Endothelial cell of umbilical vein (primary cell): Measurements from ENCODE around the gene SEC31A. TPM values are rescaled to one million over a fixed set of nuclear protein-coding genes. Genes with fewer than 3 reads are reported as not detected.

Experiments used
- BruUV-seq: library from RNA; stranded (reverse); fragments of 400-500 nt; replicated peaks from 2 replicates; lab custom pipeline; 2021; lab: Mats Ljungman, UMichigan
- CTCF ChIA-PET: fragments of 300-600, 350-600 bp; sonication (Branson Sonifier 250); formaldehyde crosslinking; loops from one replicate; lab custom pipeline; 2021; ENCODE audit warnings: antibody characterized with exemption, inconsistent platforms; lab: Charles Lee
- POLR2A ChIA-PET: fragments of 300-600, 350-600 bp; sonication (Branson Sonifier 250); formaldehyde crosslinking; loops from one replicate; lab custom pipeline; 2021; ENCODE audit warnings: antibody characterized with exemption, inconsistent platforms; lab: Charles Lee
- DNase-seq: peaks from one replicate; pipeline ENCODE4 v3.0.0-alpha.2; 2011; ENCODE audit warnings: low read depth, low spot score
- FAIRE-seq: peaks from 2 replicates; lab custom pipeline; 2011; peaks lifted over from hg19 to GRCh38; lab: Jason Lieb, UNC
- H2AFZ ChIP-seq: 2 replicates; pipeline ENCODE4 v1.6.0; 2012; ENCODE audit warnings: low read depth, low read length, control low read depth, inconsistent platforms
- H3K27ac ChIP-seq: 2 replicates; pipeline ENCODE4 v1.5.1; 2011; ENCODE audit warnings: low read depth, mild to moderate bottlenecking, control low read depth, low read length, moderate library complexity; ENCODE audit not compliant: insufficient read depth
- H3K27me3 ChIP-seq, 2 experiments: 2 replicates each; pipeline versions ENCODE4 v1.6.0 to v1.6.1; 2011; ENCODE audit warnings: low read length in 2 of 2, mixed read lengths in 1 of 2; ENCODE audit not compliant: control insufficient read depth in 2 of 2, insufficient read depth in 2 of 2
- H3K36me3 ChIP-seq, 2 experiments: 2 replicates in 1 of 2; 3 replicates in 1 of 2; pipeline ENCODE4 v1.5.1; 2011; ENCODE audit warnings: low read length in 2 of 2, mild to moderate bottlenecking in 1 of 2, moderate library complexity in 1 of 2; ENCODE audit not compliant: control insufficient read depth in 2 of 2, insufficient read depth in 2 of 2; ENCODE audit errors: extremely low read depth in 1 of 2
- H3K4me1 ChIP-seq: 3 replicates; pipeline ENCODE4 v1.5.1; 2011; ENCODE audit warnings: mild to moderate bottlenecking, low read length; ENCODE audit not compliant: control insufficient read depth, insufficient read depth; ENCODE audit errors: extremely low read depth
- H3K4me2 ChIP-seq: 2 replicates; pipeline ENCODE4 v1.6.1; 2011; ENCODE audit warnings: low read length, control low read depth, mixed read lengths; ENCODE audit not compliant: insufficient read depth
- H3K4me3 ChIP-seq, 3 experiments: fragments of 200-600 bp in 1 of 3; sonication (generic), shearing (Covaris generic) in 1 of 3; replicated peaks in 1 of 3; 2 replicates each; pipeline ENCODE4 v1.5.1; 2011 to 2016; ENCODE audit warnings: control low read depth in 3 of 3, low read length in 3 of 3, mild to moderate bottlenecking in 2 of 3, inconsistent platforms in 1 of 3, low read depth in 1 of 3, moderate library complexity in 1 of 3; ENCODE audit not compliant: insufficient read depth in 1 of 3
- H3K79me2 ChIP-seq: 2 replicates; pipeline ENCODE4 v1.6.0; 2012; ENCODE audit warnings: low read length, inconsistent platforms; ENCODE audit not compliant: control insufficient read depth, insufficient read depth
- H3K9ac ChIP-seq: replicated peaks from 2 replicates; pipeline ENCODE3; 2011; ENCODE audit warnings: low read length, control low read depth; ENCODE audit not compliant: insufficient read depth; ENCODE audit errors: extremely low read depth
- H3K9me1 ChIP-seq: replicated peaks from 3 replicates; pipeline ENCODE4 v1.6.0; 2011; ENCODE audit warnings: mild to moderate bottlenecking, low read length; ENCODE audit not compliant: control insufficient read depth, insufficient read depth; ENCODE audit errors: extremely low read depth
- H3K9me3 ChIP-seq: replicated peaks from 2 replicates; pipeline ENCODE4 v1.5.1; 2012; ENCODE audit warnings: low read length, inconsistent platforms; ENCODE audit not compliant: control insufficient read depth, insufficient read depth
- H4K20me1 ChIP-seq: replicated peaks from 2 replicates; pipeline ENCODE3; 2011; ENCODE audit warnings: mild to moderate bottlenecking, low read length; ENCODE audit not compliant: control insufficient read depth, insufficient read depth; ENCODE audit errors: extremely low read depth
- CTCF ChIP-seq, 2 donors: IDR thresholded peaks; 1 replicate in 1 of 2; 2 replicates in 1 of 2; pipeline ENCODE4 v1.5.1; 2011; ENCODE audit warnings: low read length in 2 of 2, mild to moderate bottlenecking in 2 of 2, moderate library complexity in 2 of 2, control low read depth in 1 of 2, inconsistent platforms in 1 of 2, low read depth in 1 of 2; ENCODE audit not compliant: insufficient read depth in 1 of 2; ENCODE audit errors: extremely low read depth in 1 of 2
- EZH2 ChIP-seq: IDR thresholded peaks from 2 replicates; pipeline ENCODE4 v1.6.1; 2012; ENCODE audit warnings: borderline replicate concordance, low read depth, mild to moderate bottlenecking, moderate library complexity, low read length, inconsistent platforms; ENCODE audit not compliant: severe bottlenecking
- FOS ChIP-seq: IDR thresholded peaks from 2 replicates; pipeline ENCODE4 v1.6.1; 2011; ENCODE audit warnings: mild to moderate bottlenecking, low read length, moderate library complexity, borderline replicate concordance; ENCODE audit not compliant: insufficient read depth
- GATA2 ChIP-seq: IDR thresholded peaks from 2 replicates; pipeline ENCODE4 v1.7.0; 2011; ENCODE audit warnings: low read depth, mild to moderate bottlenecking, moderate library complexity, mixed read lengths, low read length; ENCODE audit not compliant: insufficient read length, insufficient read depth
- JUN ChIP-seq: IDR thresholded peaks from 2 replicates; pipeline ENCODE4 v1.6.1; 2011; ENCODE audit warnings: borderline replicate concordance, low read depth; ENCODE audit not compliant: insufficient read length, insufficient read depth
- MAX ChIP-seq: IDR thresholded peaks from 2 replicates; pipeline ENCODE4 v1.6.1; 2011; ENCODE audit not compliant: insufficient read depth, insufficient read length
- MYC ChIP-seq: IDR thresholded peaks from one replicate; pipeline ENCODE4 v1.6.1; 2011; ENCODE audit warnings: mild to moderate bottlenecking, low read depth, low read length
- POLR2A ChIP-seq: IDR thresholded peaks from 2 replicates; pipeline ENCODE4 v1.6.1; 2012; ENCODE audit warnings: low read depth, mild to moderate bottlenecking, control low read depth, low read length
- POLR2AphosphoS5 ChIP-seq: IDR thresholded peaks from 2 replicates; pipeline ENCODE4 v1.6.1; 2012; ENCODE audit warnings: low read depth, mild to moderate bottlenecking, control low read depth, low read length, moderate library complexity; ENCODE audit not compliant: insufficient read depth
- dilution Hi-C: fragments of 300-500 bp; cut with MboI; formaldehyde crosslinking; loops from one replicate; pipeline ENCODE4 v1.15.0; 2019; ENCODE audit warnings: low sequenced_read_pairs; ENCODE audit not compliant: extremely low pct_ligation_motif_present
- intact Hi-C: fragments of 100-400 bp; cut with micrococcal nuclease; formaldehyde crosslinking; loops from one replicate; pipeline ENCODE4 v1.10.0; 2022
- polyA plus RNA-seq, 4 experiments: library from polyadenylated mRNA; depleted of rRNA in 3 of 4; stranded (reverse) in 3 of 4; unstranded in 1 of 4; fragments of >200 nt; gene quantifications; 2 replicates each; pipeline versions ENCODE4 v1.2.1 to v1.2.3, GENCODE V29; 2011 to 2012; ENCODE audit warnings: missing spikeins in 1 of 4
- total RNA-seq: library from RNA; stranded (reverse); gene quantifications from 2 replicates; pipeline ENCODE4 v1.2.3, GENCODE V29; 2021

The SEC31A gene
- total and polyA plus RNA-seq, 2 donors (not counting 3 experiments of a cell fraction or from before 2014, with no cell fraction given) = 226 to 301 TPM

GRCh38 chr4:82921795-82922194, 30.8 kb upstream of the SEC31A start:
- Histone ChIP-seq H3K4me1 (no peaks in the 10 kb centered on the region), H3K9me1 (no peaks in the 10 kb centered on the region), H3K9ac (no peak overlapping the region), H3K9me3 (no peaks in the 10 kb centered on the region), H4K20me1 (no peaks in the 10 kb centered on the region), H3K27me3 (no peaks in the 10 kb centered on the region), H3K79me2 (no peaks in the 10 kb centered on the region), H2AFZ (no peak overlapping the region), H3K36me3 (peaks cover 0 to 2% of the 10 kb centered on the region in 2 experiments), H3K27ac (no peak overlapping the region), H3K4me3 (no peak overlapping the region), H3K4me2 (no peak overlapping the region)
- POLR2A ChIA-PET = no interaction called here
- no TSS peak for BruUV-seq
- TF ChIP-seq MYC (no peak), POLR2A (no peak), POLR2AphosphoS5 (no peak)
- intact Hi-C loops (no loop called here), dilution Hi-C loops (no loop called here)
- FAIRE-seq (no peak), DNase-seq (no peak)
- CTCF ChIA-PET = no interaction called here

GRCh38 chr4:82919386-82919785, 28.4 kb upstream of the SEC31A start:
- FAIRE-seq (no peak), DNase-seq (no peak)
- BruUV-seq = no TSS peak
- no peaks in the 10 kb centered on the region for H3K9me1 ChIP-seq
- no peak overlapping the region for H3K4me2 ChIP-seq
- TF ChIP-seq FOS (no peak), MAX (no peak), GATA2 (no peak), POLR2AphosphoS5 (no peak), EZH2 (no peak), JUN (no peak), POLR2A (no peak), CTCF (IDR thresholded peaks at IDR 0.05; ENCODE audit: extremely low read depth in 1 of 2, insufficient read depth in 1 of 2, low read depth in 1 of 2, low read length in 2 of 2) (no peak), MYC (no peak)
- POLR2A ChIA-PET = no interaction called here
- no peaks in the 10 kb centered on the region for H3K9me3 ChIP-seq
- no peak overlapping the region for H3K4me3 ChIP-seq
- CTCF ChIA-PET = no interaction called here
- H3K36me3 ChIP-seq = peaks cover 0 to 2% of the 10 kb centered on the region in 2 experiments
- dilution Hi-C loops (no loop called here), intact Hi-C loops (no loop called here)
- H3K9ac ChIP-seq = no peak overlapping the region
- H3K79me2 ChIP-seq = no peaks in the 10 kb centered on the region
- no peak overlapping the region for H2AFZ ChIP-seq
- no peak overlapping the region for H3K27ac ChIP-seq
- H3K27me3 ChIP-seq = no peaks in the 10 kb centered on the region
- no peaks in the 10 kb centered on the region for H4K20me1 ChIP-seq
- no peaks in the 10 kb centered on the region for H3K4me1 ChIP-seq
